OCI-LY1 (cell line): ENCODE measurements around the gene UTS2B.
"Not testable (repeated sequence)": the region's sequence is repeated elsewhere in the genome, so short reads cannot be mapped to it uniquely, and the experiment has no call there.

ENCODE experiments used
- H2AFZ ChIP-seq: fragments of 200-600 bp; sonication (generic), shearing (Covaris generic); 2 replicates; pipeline ENCODE4 v1.6.0; 2014; ENCODE audit warnings: antibody characterized with exemption, mild to moderate bottlenecking, low read length
- H3F3A ChIP-seq: fragments of 200-600 bp; sonication (generic), shearing (Covaris generic); 2 replicates; pipeline ENCODE4 v1.6.0; 2014; ENCODE audit warnings: mild to moderate bottlenecking, antibody characterized with exemption, low read length, moderate library complexity; ENCODE audit not compliant: insufficient read depth
- H3K27ac ChIP-seq: fragments of 200-600 bp; sonication (generic); 2 replicates; pipeline ENCODE4 v1.5.1; 2014; ENCODE audit warnings: low read length, mixed run types, mild to moderate bottlenecking, low read depth; ENCODE audit not compliant: poor library complexity, severe bottlenecking
- H3K27me3 ChIP-seq: fragments of 200-600 bp; sonication (generic); 2 replicates; pipeline ENCODE4 v1.6.0; 2014; ENCODE audit warnings: antibody characterized with exemption, mild to moderate bottlenecking, low read length, moderate library complexity; ENCODE audit not compliant: insufficient read depth
- H3K36me3 ChIP-seq: fragments of 200-600 bp; sonication (generic); 2 replicates; pipeline ENCODE4 v1.6.1; 2014; ENCODE audit warnings: mild to moderate bottlenecking, antibody characterized with exemption, low read length, moderate library complexity, mixed read lengths; ENCODE audit not compliant: insufficient read depth
- H3K4me1 ChIP-seq: fragments of 200-600 bp; sonication (generic); 2 replicates; pipeline ENCODE4 v1.5.1; 2014; ENCODE audit warnings: mild to moderate bottlenecking, low read length, moderate library complexity; ENCODE audit not compliant: insufficient read depth, severe bottlenecking
- H3K4me2 ChIP-seq: fragments of 200-600 bp; sonication (generic), shearing (Covaris generic); 2 replicates; pipeline ENCODE4 v1.6.1; 2014; ENCODE audit warnings: low read length
- H3K4me3 ChIP-seq: fragments of 200-600 bp; sonication (generic); 2 replicates; pipeline ENCODE4 v1.5.1; 2014; ENCODE audit warnings: low read length, low read depth, mild to moderate bottlenecking, mixed read lengths; ENCODE audit not compliant: poor library complexity, severe bottlenecking
- H3K79me2 ChIP-seq: fragments of 200-600 bp; shearing (Covaris generic); 2 replicates; pipeline ENCODE4 v1.6.1; 2016; ENCODE audit warnings: mixed run types, low read length, mixed read lengths; ENCODE audit not compliant: insufficient read depth
- H3K9ac ChIP-seq: fragments of 200-600 bp; sonication (generic), shearing (Covaris generic); 2 replicates; pipeline ENCODE4 v1.6.1; 2014; ENCODE audit warnings: mild to moderate bottlenecking, low read length, mixed read lengths
- H3K9me2 ChIP-seq: fragments of 200-600 bp; sonication (generic), shearing (Covaris generic); 2 replicates; pipeline ENCODE4 v1.6.1; 2014; ENCODE audit warnings: low read depth, mild to moderate bottlenecking, low read length, mixed read lengths
- H3K9me3 ChIP-seq: fragments of 200-600 bp; shearing (Covaris generic); 2 replicates; pipeline ENCODE4 v1.6.1; 2014; ENCODE audit warnings: low read length, mixed read lengths
- H4K20me1 ChIP-seq: fragments of 200-600 bp; sonication (generic), shearing (Covaris generic); 2 replicates; pipeline ENCODE4 v1.6.0; 2016; ENCODE audit warnings: mild to moderate bottlenecking, low read length; ENCODE audit not compliant: insufficient read depth
- CTCF ChIP-seq: fragments of 200-600 bp; sonication (generic), shearing (Covaris generic); IDR thresholded peaks from 2 replicates; pipeline ENCODE4 v1.5.1; 2017; ENCODE audit warnings: mild to moderate bottlenecking, antibody characterized with exemption, low read length, moderate library complexity, mixed read lengths
- EZH2 ChIP-seq: fragments of 200-600 bp; sonication (generic), shearing (Covaris generic); IDR thresholded peaks from 2 replicates; pipeline ENCODE4 v1.8.0; 2017; ENCODE audit warnings: borderline replicate concordance, mixed run types, mild to moderate bottlenecking, antibody characterized with exemption, low read length, moderate library complexity, mixed read lengths

The UTS2B gene

GRCh38 chr3:191275751-191276150 lies 54.6 kb downstream of the UTS2B start:
- no peak overlapping the region for H3K27ac ChIP-seq
- no peak overlapping the region for H3K4me3 ChIP-seq
- H3K9ac ChIP-seq: no peak overlapping the region
- H3K9me2 ChIP-seq: no peaks in the 10 kb centered on the region
- H3K79me2 ChIP-seq: no peaks in the 10 kb centered on the region
- H3K4me2 ChIP-seq: no peak overlapping the region
- H2AFZ ChIP-seq: no peak overlapping the region
- peaks cover 8% of the 10 kb centered on the region; the same call in 1 of the 2 replicates for H3K27me3 ChIP-seq
- no peaks in the 10 kb centered on the region for H3F3A ChIP-seq
- no peaks in the 10 kb centered on the region for H3K4me1 ChIP-seq
- no peaks in the 10 kb centered on the region for H4K20me1 ChIP-seq
- no peaks in the 10 kb centered on the region for H3K36me3 ChIP-seq
- H3K9me3 ChIP-seq: no peaks in the 10 kb centered on the region
- TF ChIP-seq EZH2: no peak
- no peak for TF ChIP-seq CTCF

GRCh38 chr3:191275244-191275643 lies 55.1 kb downstream of the UTS2B start:
- not testable (repeated sequence) for H3K4me2 ChIP-seq, H3K79me2 ChIP-seq

GRCh38 chr3:191269289-191270085 lies 60.8 kb downstream of the UTS2B start:
- Histone ChIP-seq H3K9me2 (no peaks in the 10 kb centered on the region), H3K27ac (no peak overlapping the region), H3K9me3 (no peaks in the 10 kb centered on the region), H3K27me3 (peaks cover 8% of the 10 kb centered on the region; the same call in 1 of the 2 replicates), H3K9ac (no peak overlapping the region), H3F3A (no peaks in the 10 kb centered on the region), H4K20me1 (no peaks in the 10 kb centered on the region), H3K79me2 (no peaks in the 10 kb centered on the region), H3K4me2 (no peak overlapping the region), H2AFZ (no peak overlapping the region), H3K4me1 (no peaks in the 10 kb centered on the region), H3K36me3 (no peaks in the 10 kb centered on the region), H3K4me3 (no peak overlapping the region)
- TF ChIP-seq CTCF (no peak), EZH2 (no peak)

More at GRCh38 chr3:191275244-191275643, 55.1 kb downstream of the UTS2B start:
- not testable (repeated sequence) for H3K9me2 ChIP-seq, H3K4me3 ChIP-seq, H3K9ac ChIP-seq, H4K20me1 ChIP-seq, H3F3A ChIP-seq, H3K36me3 ChIP-seq, H3K4me1 ChIP-seq, H3K27ac ChIP-seq, H3K27me3 ChIP-seq, H2AFZ ChIP-seq, H3K9me3 ChIP-seq

GRCh38 chr3:191268737-191269136 lies 61.6 kb downstream of the UTS2B start:
- Histone ChIP-seq H3K9me2 (no peaks in the 10 kb centered on the region), H3K36me3 (no peaks in the 10 kb centered on the region), H3K4me1 (no peaks in the 10 kb centered on the region), H3K4me3 (no peak overlapping the region), H2AFZ (no peak overlapping the region), H3K4me2 (no peak overlapping the region), H3K9me3 (no peaks in the 10 kb centered on the region), H3K27ac (no peak overlapping the region), H4K20me1 (no peaks in the 10 kb centered on the region), H3K79me2 (no peaks in the 10 kb centered on the region), H3F3A (no peaks in the 10 kb centered on the region), H3K27me3 (peaks cover 8% of the 10 kb centered on the region; the same call in 1 of the 2 replicates), H3K9ac (no peak overlapping the region)
- no peak for TF ChIP-seq EZH2
- TF ChIP-seq CTCF: no peak
